Chondrocyte (in vitro differentiated cells): ENCODE data around the gene GCNT2. TPM values are rescaled to one million over a fixed set of nuclear protein-coding genes. Genes with fewer than 3 reads are reported as not detected.

Experiments used
- DNase-seq: peaks from one replicate; pipeline ENCODE4 v3.0.0; 2021; ENCODE audit warnings: mixed read lengths, low spot score
- H3K27ac Mint-ChIP-seq: one replicate; pipeline ENCODE4 v1.8.0; 2021; ENCODE audit warnings: mild to moderate bottlenecking, moderate library complexity, mixed read lengths; ENCODE audit not compliant: unreplicated experiment
- H3K27me3 Mint-ChIP-seq: 2 replicates; pipeline ENCODE4 v1.8.0; 2021; ENCODE audit warnings: low read depth, mixed read lengths
- H3K36me3 Mint-ChIP-seq: 2 replicates; pipeline ENCODE4 v1.8.0; 2021; ENCODE audit warnings: low read depth, mixed read lengths
- H3K4me1 Mint-ChIP-seq: 2 replicates; pipeline ENCODE4 v1.8.0; 2021; ENCODE audit warnings: low read depth, mild to moderate bottlenecking, mixed read lengths
- H3K4me3 Mint-ChIP-seq: one replicate; pipeline ENCODE4 v1.8.0; 2021; ENCODE audit warnings: mild to moderate bottlenecking, moderate library complexity, mixed read lengths; ENCODE audit not compliant: unreplicated experiment
- H3K9me3 Mint-ChIP-seq: 2 replicates; pipeline ENCODE4 v1.8.0; 2021; ENCODE audit warnings: low read depth, mixed read lengths
- CTCF ChIP-seq: fragments of 200-600 bp; sonication (generic); IDR thresholded peaks from 2 replicates; pipeline ENCODE4 v1.5.0; 2021; ENCODE audit warnings: antibody characterized with exemption, mild to moderate bottlenecking, moderate library complexity
- total RNA-seq: library from RNA; stranded (reverse); gene quantifications from 3 replicates; pipeline ENCODE4 v1.2.1, GENCODE V29; 2021

The GCNT2 gene
- total RNA-seq, 1 donor from 2014 or later = 0.67 TPM

DNA sequence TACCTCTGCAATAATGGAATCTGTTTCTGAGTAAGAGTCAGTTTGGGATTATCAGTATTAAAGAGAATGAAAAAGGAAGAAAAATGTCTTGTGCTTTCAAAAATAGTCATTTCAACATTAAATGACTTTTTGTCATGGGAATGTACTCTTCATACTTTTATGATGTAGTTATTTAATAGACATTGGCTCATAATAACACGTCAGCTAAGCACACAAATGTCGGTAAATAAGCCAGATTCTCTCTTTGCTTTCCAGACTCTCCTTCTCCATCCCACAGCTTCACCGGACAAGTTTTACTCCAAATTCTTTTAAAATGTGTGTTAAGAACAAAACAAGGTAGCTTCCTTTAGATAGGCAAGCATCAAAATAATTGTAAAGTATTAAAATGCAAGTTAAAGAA, 97.3 kb downstream of the GCNT2 start:
- peaks cover 3% of the 10 kb centered on the region for H3K36me3 Mint-ChIP-seq

DNA sequence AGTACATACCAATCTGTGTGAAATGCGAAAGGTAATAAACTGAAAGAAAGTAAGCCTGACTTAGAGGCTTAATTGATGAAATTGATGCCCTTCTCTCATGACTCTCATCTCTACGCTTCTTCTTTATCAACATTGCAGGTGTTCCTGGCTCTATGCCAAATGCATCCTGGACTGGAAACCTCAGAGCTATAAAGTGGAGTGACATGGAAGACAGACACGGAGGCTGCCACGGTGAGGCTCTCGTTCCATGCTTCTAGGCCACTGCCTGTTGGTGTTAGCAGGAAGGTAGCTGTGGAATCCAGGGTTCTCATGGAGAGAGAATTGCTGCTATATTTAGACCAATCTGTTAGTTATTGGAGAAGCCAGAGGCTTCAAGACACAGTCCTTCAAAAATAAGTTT, 100.1 kb downstream of the GCNT2 start:
- TF ChIP-seq CTCF = no peak
- Mint-ChIP-seq H3K9me3 (peaks cover 4% of the 10 kb centered on the region), H3K36me3 (peaks cover 3% of the 10 kb centered on the region), H3K27me3 (peaks cover 11% of the 10 kb centered on the region), H3K4me1 (peaks cover 3% of the 10 kb centered on the region), H3K27ac (no peak overlapping the region), H3K4me3 (no peak overlapping the region)
- no peak for DNase-seq

More for the DNA sequence above, 97.3 kb downstream of the GCNT2 start:
- no peak for DNase-seq
- TF ChIP-seq CTCF = no peak
- Mint-ChIP-seq H3K27me3 (peaks cover 15% of the 10 kb centered on the region), H3K27ac (no peak overlapping the region), H3K4me1 (peaks cover 12% of the 10 kb centered on the region), H3K9me3 (peaks cover 4% of the 10 kb centered on the region), H3K4me3 (no peak overlapping the region)

- H3K4me3 Mint-ChIP-seq = no peak overlapping the region
- peaks cover 4% of the 10 kb centered on the region for H3K9me3 Mint-ChIP-seq
- H3K36me3 Mint-ChIP-seq = peaks cover 3% of the 10 kb centered on the region
- no peak for TF ChIP-seq CTCF
- no peak overlapping the region for H3K27ac Mint-ChIP-seq
- H3K4me1 Mint-ChIP-seq = peaks cover 3% of the 10 kb centered on the region
- peaks cover 11% of the 10 kb centered on the region for H3K27me3 Mint-ChIP-seq
- DNase-seq = no peak
Observed at GRCh38 chr6:10621847-10622246, 100.7 kb downstream of the GCNT2 start.

DNA sequence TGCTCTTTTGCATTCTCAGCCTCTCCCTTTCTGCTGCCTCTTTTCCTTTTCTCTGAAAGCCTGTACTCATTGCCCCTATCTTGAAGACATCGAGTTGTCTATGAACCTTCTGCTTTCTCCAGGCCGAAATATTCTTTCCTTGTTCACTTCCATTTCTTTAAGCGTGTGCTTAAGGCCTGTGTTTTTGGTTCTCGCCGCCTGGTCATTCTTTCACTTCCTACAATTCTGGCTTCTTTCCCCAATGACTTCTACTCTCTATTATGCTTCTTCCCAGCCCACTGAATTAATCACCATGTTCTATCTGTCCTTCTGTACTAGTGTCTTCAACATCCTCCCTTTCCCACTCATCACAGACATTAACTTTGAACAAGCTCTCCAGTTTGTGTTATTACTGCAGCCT, 103.7 kb downstream of the GCNT2 start:
- no peak for DNase-seq
- Mint-ChIP-seq H3K9me3 (peaks cover 4% of the 10 kb centered on the region), H3K4me3 (no peak overlapping the region), H3K27me3 (peaks cover 8% of the 10 kb centered on the region), H3K36me3 (peaks cover 3% of the 10 kb centered on the region), H3K27ac (no peak overlapping the region), H3K4me1 (peaks cover 3% of the 10 kb centered on the region)
- no peak for TF ChIP-seq CTCF

DNA sequence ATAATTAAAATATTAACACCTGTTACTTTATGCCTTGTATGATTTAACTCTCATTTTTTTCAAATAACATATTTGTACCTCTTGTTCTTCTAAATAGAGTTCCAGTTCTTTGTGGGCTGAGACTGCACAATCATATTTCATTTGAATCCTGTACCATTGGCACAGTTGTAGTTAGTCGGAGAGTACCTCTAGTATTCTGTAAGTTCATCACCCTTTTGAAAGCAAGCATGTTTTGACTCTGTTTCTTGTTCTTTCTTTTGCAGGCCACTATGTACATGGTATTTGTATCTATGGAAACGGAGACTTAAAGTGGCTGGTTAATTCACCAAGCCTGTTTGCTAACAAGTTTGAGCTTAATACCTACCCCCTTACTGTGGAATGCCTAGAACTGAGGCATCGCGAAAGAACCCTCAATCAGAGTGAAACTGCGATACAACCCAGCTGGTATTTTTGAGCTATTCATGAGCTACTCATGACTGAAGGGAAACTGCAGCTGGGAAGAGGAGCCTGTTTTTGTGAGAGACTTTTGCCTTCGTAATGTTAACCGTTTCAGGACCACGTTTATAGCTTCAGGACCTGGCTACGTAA, 105.1 kb downstream of the GCNT2 start:
- Mint-ChIP-seq H3K4me3 (no peak overlapping the region), H3K4me1 (no peaks in the 10 kb centered on the region), H3K27me3 (peaks cover 5% of the 10 kb centered on the region), H3K27ac (no peak overlapping the region), H3K36me3 (peaks cover 2% of the 10 kb centered on the region), H3K9me3 (peaks cover 4% of the 10 kb centered on the region)
- no peak for TF ChIP-seq CTCF
- no peak for DNase-seq
